Prostate gland (tissue), 2 donors: ENCODE results near the gene PRR7. TPM values are rescaled to one million over a fixed set of nuclear protein-coding genes. Genes with fewer than 3 reads are reported as not detected.

Experiments used
- DNase-seq: peaks from one replicate; pipeline ENCODE4 v3.0.0-alpha.2; 2019; ENCODE audit warnings: low spot score
- H3K27ac ChIP-seq, 2 donors: fragments of 200-600 bp; sonication (generic); 2 replicates each; pipeline ENCODE4 v1.5.1; 2017 to 2019
- H3K27me3 ChIP-seq: fragments of 200-600 bp; sonication (generic); replicated peaks from 2 replicates; pipeline ENCODE4 v1.5.1; 2019; ENCODE audit not compliant: insufficient read depth
- H3K36me3 ChIP-seq, 2 donors: fragments of 200-600 bp; sonication (generic); 1 replicate in 1 of 2; 2 replicates in 1 of 2; pipeline versions ENCODE4 v1.5.1 to v1.8.1; 2017 to 2019
- H3K4me1 ChIP-seq: fragments of 200-600 bp; sonication (generic); replicated peaks from 2 replicates; pipeline ENCODE4 v1.5.1; 2019
- H3K4me3 ChIP-seq, 2 donors: fragments of 200-600 bp; sonication (generic); 2 replicates each; pipeline ENCODE4 v1.5.1; 2017 to 2019
- H3K9me3 ChIP-seq: fragments of 200-600 bp; sonication (generic); 2 replicates; pipeline ENCODE4 v1.5.1; 2017
- CTCF ChIP-seq, 4 experiments: fragments of 200-600 bp in 2 of 4; fragments of 450-650 bp in 2 of 4; sonication (generic) in 2 of 4; IDR thresholded peaks; 1 replicate in 3 of 4; 2 replicates in 1 of 4; pipeline ENCODE4 v1.5.1; 2016 to 2019; ENCODE audit warnings: antibody characterized with exemption in 4 of 4, mild to moderate bottlenecking in 2 of 4, moderate library complexity in 2 of 4
- POLR2A ChIP-seq: fragments of 450-650 bp; IDR thresholded peaks from one replicate; pipeline ENCODE4 v1.6.1; 2016; ENCODE audit warnings: antibody characterized with exemption, mild to moderate bottlenecking
- POLR2AphosphoS5 ChIP-seq: sonication (generic); formaldehyde crosslinking; IDR thresholded peaks from one replicate; pipeline ENCODE4 v1.6.1; 2017; ENCODE audit warnings: antibody characterized with exemption
- WGBS: methylation state at CpG from one replicate; pipeline ENCODE4 v1.1.5; 2018; 5-methylcytosine and 5-hydroxymethylcytosine counted together
- intact Hi-C: fragments of 100-400 bp; cut with DNase I; formaldehyde crosslinking; loops from one replicate; pipeline ENCODE4 v1.14.2; 2022
- total RNA-seq, 2 donors: library from RNA; depleted of rRNA; stranded (reverse); fragments of >200 nt; gene quantifications; one replicate each; pipeline ENCODE4 v1.1.0, GENCODE V29; 2016

The PRR7 gene
- total RNA-seq, 2 donors from 2014 or later, result 8.7 to 11.0 TPM

GRCh38 chr5:177490992-177491391 lies 44.4 kb downstream of the PRR7 start:
- Histone ChIP-seq H3K27me3 (no peaks in the 10 kb centered on the region), H3K4me3 (no peak overlapping the region), H3K27ac (peak overlapping the region in 1 of 2 donors; percentile 86), H3K4me1 (no peaks in the 10 kb centered on the region), H3K36me3 (peaks cover 0 to 5% of the 10 kb centered on the region in 2 donors), H3K9me3 (no peaks in the 10 kb centered on the region)
- intact Hi-C loops, result no loop called here
- DNase-seq, result no peak
- TF ChIP-seq POLR2A, result no peak
- TF ChIP-seq CTCF (IDR thresholded peaks at IDR 0.05), result no peak
- no peak for TF ChIP-seq POLR2AphosphoS5
- WGBS, result 76% methylated on average over 16 of the region's 16 CpGs

- DNase-seq, result no peak
- Histone ChIP-seq H3K4me3 (no peak overlapping the region), H3K4me1 (peaks cover 3% of the 10 kb centered on the region), H3K9me3 (no peaks in the 10 kb centered on the region), H3K27me3 (no peaks in the 10 kb centered on the region), H3K36me3 (peaks cover 0 to 5% of the 10 kb centered on the region in 2 donors), H3K27ac (peak overlapping the region in 1 of 2 donors; percentile 86)
- 67% methylated on average over 43 of the region's 43 CpGs for WGBS
- intact Hi-C loops, result no loop called here
- TF ChIP-seq POLR2AphosphoS5, result no peak
- no peak for TF ChIP-seq POLR2A
- TF ChIP-seq CTCF (IDR thresholded peaks at IDR 0.05), result peak in 3 of 4 experiments; percentile 45 to 61 (median 53)
These were observed 44.9 kb downstream of the PRR7 start for GRCh38 chr5:177491429-177491945.

GRCh38 chr5:177491983-177492746 lies 45.6 kb downstream of the PRR7 start:
- 87% methylated on average over 49 of the region's 54 CpGs for WGBS
- TF ChIP-seq CTCF (IDR thresholded peaks at IDR 0.05) (no peak), POLR2AphosphoS5 (no peak), POLR2A (no peak)
- Histone ChIP-seq H3K4me1 (peaks cover 4% of the 10 kb centered on the region), H3K4me3 (no peak overlapping the region), H3K9me3 (no peaks in the 10 kb centered on the region), H3K36me3 (peaks cover 0 to 5% of the 10 kb centered on the region in 2 donors), H3K27ac (peak overlapping the region in 1 of 2 donors; percentile 86), H3K27me3 (no peaks in the 10 kb centered on the region)
- DNase-seq, result no peak
- intact Hi-C loops, result no loop called here

- H3K27me3 ChIP-seq, result no peaks in the 10 kb centered on the region
- peaks cover 0 to 4% of the 10 kb centered on the region in 2 donors for H3K36me3 ChIP-seq
- no peaks in the 10 kb centered on the region for H3K9me3 ChIP-seq
- TF ChIP-seq POLR2AphosphoS5 (no peak), POLR2A (no peak), CTCF (IDR thresholded peaks at IDR 0.05) (no peak)
- DNase-seq, result no peak
- peak overlapping the region in 1 of 2 donors; percentile 86 for H3K27ac ChIP-seq
- H3K4me1 ChIP-seq, result peaks cover 4% of the 10 kb centered on the region
- H3K4me3 ChIP-seq, result no peak overlapping the region
- intact Hi-C loops, result no loop called here
- WGBS, result 81% methylated on average over 7 of the region's 7 CpGs
These were observed 46.2 kb downstream of the PRR7 start for GRCh38 chr5:177492841-177493240.
